HCT116 (cell line): Measurements from ENCODE around the gene RFLNA. TPM values are rescaled to one million over a fixed set of nuclear protein-coding genes. Genes with fewer than 3 reads are reported as not detected.

Experiments
- ATAC-seq: fragments of 200-7000 bp; cut with Tn5 transposase; 2 replicates; pipeline ENCODE4 v1.9.1; 2020; ENCODE audit warnings: mild to moderate bottlenecking, moderate library complexity
- BruUV-seq: library from RNA; stranded (reverse); fragments of 400-500 nt; replicated peaks from 2 replicates; lab custom pipeline; 2021; lab: Mats Ljungman, UMichigan
- CTCF ChIA-PET: fragments of 300-600 bp; sonication (Branson Sonifier 250); formaldehyde crosslinking; loops from one replicate; lab custom pipeline; 2021; ENCODE audit warnings: antibody characterized with exemption; lab: Charles Lee
- POLR2A ChIA-PET: fragments of 300-600, 350-600 bp; sonication (Branson Sonifier 250); formaldehyde crosslinking; loops from one replicate; lab custom pipeline; 2021; ENCODE audit warnings: antibody characterized with exemption; lab: Charles Lee
- RAD21 ChIA-PET, 2 experiments: fragments of 300-600 bp; sonication (Branson Sonifier 250); formaldehyde crosslinking; loops; one replicate each; lab custom pipeline; 2023; ENCODE audit warnings: low total read pairs in 2 of 2; ENCODE audit not compliant: uncharacterized antibody in 2 of 2, unreplicated experiment in 2 of 2, low non-redundant PET in 1 of 2; lab: Charles Lee
- DNase-seq: peaks from one replicate; pipeline ENCODE4 v3.0.0-alpha.2; 2010; ENCODE audit warnings: low read depth, low spot score
- H2AFZ ChIP-seq: fragments of 200-600 bp; shearing (Covaris generic), sonication (generic); 2 replicates; pipeline ENCODE4 v1.6.1; 2017; ENCODE audit warnings: low read depth, mixed run types, mixed read lengths, antibody characterized with exemption, low read length; ENCODE audit not compliant: poor library complexity, severe bottlenecking
- H3K27ac ChIP-seq: 2 replicates; pipeline ENCODE4 v1.5.1; 2012; ENCODE audit warnings: low read depth, low read length
- H3K27me3 ChIP-seq: fragments of 200-600 bp; sonication (generic); 2 replicates; pipeline ENCODE4 v1.6.1; 2016; ENCODE audit warnings: mixed run types, low read length, mixed read lengths; ENCODE audit not compliant: insufficient read depth
- H3K36me3 ChIP-seq, 2 experiments: fragments of 200-500 bp in 1 of 2; fragments of 200-600 bp in 1 of 2; sonication (Bioruptor generic) in 1 of 2; sonication (generic) in 1 of 2; 2 replicates each; pipeline versions ENCODE4 v1.5.1 to v1.6.1; 2014 to 2016; ENCODE audit warnings: low read length in 2 of 2, inconsistent platforms in 1 of 2, mixed read lengths in 1 of 2, mixed run types in 1 of 2; ENCODE audit not compliant: insufficient read depth in 2 of 2, control insufficient read depth in 1 of 2
- H3K4me1 ChIP-seq, 2 experiments: fragments of 200-600 bp in 1 of 2; sonication (generic) in 1 of 2; 2 replicates each; pipeline versions ENCODE4 v1.5.1 to v1.6.1; 2012 to 2017; ENCODE audit warnings: low read length in 2 of 2, inconsistent platforms in 1 of 2, mild to moderate bottlenecking in 1 of 2, mixed read lengths in 1 of 2, mixed run types in 1 of 2, moderate library complexity in 1 of 2; ENCODE audit not compliant: insufficient read depth in 2 of 2, control insufficient read depth in 1 of 2
- H3K4me2 ChIP-seq: fragments of 200-600 bp; sonication (generic); 2 replicates; pipeline ENCODE4 v1.6.1; 2017; ENCODE audit warnings: mixed run types, low read length, mixed read lengths
- H3K4me3 ChIP-seq, 2 experiments: fragments of 200-600 bp in 1 of 2; sonication (generic) in 1 of 2; replicated peaks in 1 of 2; 2 replicates each; pipeline ENCODE4 v1.5.1; 2011 to 2016; ENCODE audit warnings: low read length in 2 of 2, control low read depth in 1 of 2, low read depth in 1 of 2, mild to moderate bottlenecking in 1 of 2, mixed read lengths in 1 of 2, mixed run types in 1 of 2
- H3K79me2 ChIP-seq: fragments of 200-600 bp; sonication (generic); 2 replicates; pipeline ENCODE4 v1.6.1; 2017; ENCODE audit warnings: mild to moderate bottlenecking, mixed run types, low read length, moderate library complexity, mixed read lengths; ENCODE audit not compliant: insufficient read depth
- H3K9ac ChIP-seq: fragments of 200-600 bp; sonication (generic); 2 replicates; pipeline ENCODE4 v1.6.1; 2016; ENCODE audit warnings: low read length, mixed read lengths
- H3K9me2 ChIP-seq: fragments of 200-600 bp; sonication (generic), shearing (Covaris generic); 2 replicates; pipeline ENCODE4 v1.6.1; 2017; ENCODE audit warnings: mixed run types, mild to moderate bottlenecking, moderate library complexity; ENCODE audit not compliant: insufficient read depth
- H3K9me3 ChIP-seq, 2 experiments: fragments of 200-500 bp in 1 of 2; fragments of 200-600 bp in 1 of 2; sonication (Bioruptor generic) in 1 of 2; sonication (generic) in 1 of 2; 2 replicates each; pipeline ENCODE4 v1.6.1; 2014 to 2017; ENCODE audit warnings: low read length in 2 of 2, mixed read lengths in 2 of 2, inconsistent platforms in 1 of 2, low read depth in 1 of 2, mild to moderate bottlenecking in 1 of 2, mixed run types in 1 of 2, moderate library complexity in 1 of 2; ENCODE audit not compliant: control insufficient read depth in 1 of 2, insufficient read depth in 1 of 2
- H4K20me1 ChIP-seq: fragments of 200-600 bp; sonication (generic), shearing (Covaris generic); 2 replicates; pipeline ENCODE4 v1.6.1; 2017; ENCODE audit warnings: mixed run types, mild to moderate bottlenecking, moderate library complexity; ENCODE audit not compliant: insufficient read depth
- ATF3 ChIP-seq: IDR thresholded peaks from 2 replicates; pipeline ENCODE4 v1.6.1; 2012
- CBX3 ChIP-seq: IDR thresholded peaks from 2 replicates; pipeline ENCODE4 v1.6.1; 2012; ENCODE audit warnings: low read depth
- CTCF ChIP-seq, 3 experiments: fragments of 200-600 bp in 1 of 3; sonication (generic) in 1 of 3; IDR thresholded peaks in 2 of 3; conservative IDR thresholded peaks in 1 of 3; 2 replicates each; pipeline ENCODE4 v1.5.1; 2012 to 2017; ENCODE audit warnings: low read depth in 2 of 3, low read length in 2 of 3, antibody characterized with exemption in 1 of 3, borderline replicate concordance in 1 of 3, control low read depth in 1 of 3, mild to moderate bottlenecking in 1 of 3, mixed read lengths in 1 of 3, mixed run types in 1 of 3, moderate library complexity in 1 of 3; ENCODE audit not compliant: insufficient read depth in 1 of 3
- EGR1 ChIP-seq: IDR thresholded peaks from 2 replicates; pipeline ENCODE4 v1.6.1; 2012; ENCODE audit warnings: low read depth
- ELF1 ChIP-seq: IDR thresholded peaks from 2 replicates; pipeline ENCODE4 v1.6.1; 2012; ENCODE audit warnings: low read depth, borderline replicate concordance
- EZH2 ChIP-seq: fragments of 200-600 bp; sonication (generic); IDR thresholded peaks from 2 replicates; pipeline ENCODE4 v1.6.1; 2017; ENCODE audit warnings: antibody characterized with exemption, mixed run types
- EZH2phosphoT487 ChIP-seq: fragments of 200-600 bp; IDR thresholded peaks from 2 replicates; pipeline ENCODE4 v1.6.1; 2018; ENCODE audit warnings: antibody characterized with exemption, borderline replicate concordance
- FOSL1 ChIP-seq: IDR thresholded peaks from 2 replicates; pipeline ENCODE4 v1.6.1; 2012; ENCODE audit warnings: low read depth
- JUND ChIP-seq: IDR thresholded peaks from 2 replicates; pipeline ENCODE4 v1.6.1; 2012
- MAX ChIP-seq: IDR thresholded peaks from 2 replicates; pipeline ENCODE4 v1.6.1; 2012
- POLR2A ChIP-seq: IDR thresholded peaks from 2 replicates; pipeline ENCODE4 v1.7.0; 2011; ENCODE audit warnings: borderline replicate concordance; ENCODE audit not compliant: insufficient read depth, insufficient read length; ENCODE audit errors: extremely low read depth
- POLR2AphosphoS5 ChIP-seq: IDR thresholded peaks from 2 replicates; pipeline ENCODE4 v1.6.1; 2011; ENCODE audit warnings: mild to moderate bottlenecking, low read depth, low read length, moderate library complexity
- RAD21 ChIP-seq: IDR thresholded peaks from 2 replicates; pipeline ENCODE4 v1.6.1; 2012; ENCODE audit warnings: low read depth, mild to moderate bottlenecking
- REST ChIP-seq: IDR thresholded peaks from 2 replicates; pipeline ENCODE4 v1.6.1; 2012; ENCODE audit warnings: low read depth
- SIN3A ChIP-seq: IDR thresholded peaks from 2 replicates; pipeline ENCODE4 v1.6.1; 2012; ENCODE audit warnings: low read depth
- SP1 ChIP-seq: IDR thresholded peaks from 2 replicates; pipeline ENCODE4 v1.6.1; 2012; ENCODE audit warnings: low read depth
- SRF ChIP-seq: IDR thresholded peaks from 2 replicates; pipeline ENCODE4 v1.6.1; 2012; ENCODE audit warnings: low read depth
- TCF7L2 ChIP-seq: IDR thresholded peaks from 2 replicates; pipeline ENCODE4 v1.7.0; 2011; ENCODE audit warnings: borderline replicate concordance, inconsistent platforms; ENCODE audit not compliant: insufficient read depth, insufficient read length; ENCODE audit errors: extremely low read depth
- ZFX ChIP-seq: fragments of 450-650 bp; IDR thresholded peaks from 2 replicates; pipeline ENCODE4 v1.6.1; 2017
- ZNF274 ChIP-seq: fragments of 200-500 bp; sonication (Bioruptor generic); IDR thresholded peaks from 2 replicates; pipeline ENCODE4 v1.6.1; 2014; ENCODE audit warnings: mild to moderate bottlenecking, low read depth, low read length, inconsistent platforms
- intact Hi-C: fragments of 100-400 bp; cut with micrococcal nuclease; formaldehyde crosslinking; loops from 2 replicates; pipeline ENCODE4 v1.10.0; 2022
- total RNA-seq: library from RNA; stranded (reverse); gene quantifications from one replicate; pipeline ENCODE4 v1.2.1, GENCODE V29; 2021; ENCODE audit not compliant: unreplicated experiment

RFLNA gene
- total RNA-seq, 1 experiment from 2014 or later: not detected

GRCh38 chr12:124316257-124316900, 21.5 kb downstream of the RFLNA start:
- Histone ChIP-seq H3K9me3 (no peaks in the 10 kb centered on the region), H3K4me1 (no peaks in the 10 kb centered on the region), H2AFZ (no peak overlapping the region), H3K4me2 (no peak overlapping the region), H3K27ac (no peak overlapping the region), H3K27me3 (no peaks in the 10 kb centered on the region), H3K9me2 (no peaks in the 10 kb centered on the region), H4K20me1 (no peaks in the 10 kb centered on the region), H3K9ac (no peak overlapping the region), H3K79me2 (no peaks in the 10 kb centered on the region), H3K4me3 (no peak overlapping the region), H3K36me3 (no peaks in the 10 kb centered on the region)
- TF ChIP-seq POLR2AphosphoS5 (no peak), SP1 (no peak), JUND (no peak), MAX (no peak), EZH2 (no peak), CTCF (IDR thresholded peaks at IDR 0.05 in 2 of 3, conservative IDR thresholded peaks at IDR 0.05 in 1 of 3; ENCODE audit: borderline replicate concordance in 1 of 3, insufficient read depth in 1 of 3, low read depth in 2 of 3, low read length in 2 of 3) (no peak), ZNF274 (no peak), RAD21 (no peak), EZH2phosphoT487 (no peak), EGR1 (no peak), ATF3 (no peak), ZFX (no peak), REST (no peak), ELF1 (no peak), SIN3A (no peak), TCF7L2 (no peak), FOSL1 (no peak), CBX3 (no peak), SRF (no peak), POLR2A (no peak)
- ATAC-seq (no peak), DNase-seq (no peak)
- RAD21 ChIA-PET: no interaction called here
- POLR2A ChIA-PET: no interaction called here
- CTCF ChIA-PET: interaction anchor here (1.0 to 1.7 kb wide), 2 partner anchors 263 to 284 kb away, joined by 3 to 6 read pairs; no protein-coding TSS in a partner anchor
- intact Hi-C loops: no loop called here
- BruUV-seq: no TSS peak
